Fibroblast of lung (primary cell): ENCODE data around the gene CYP27B1.

Experiments used
- CTCF ChIP-seq, 2 donors: IDR thresholded peaks in 1 of 2; conservative IDR thresholded peaks in 1 of 2; 1 replicate in 1 of 2; 2 replicates in 1 of 2; pipeline ENCODE4 v1.5.1; 2011 to 2012; ENCODE audit warnings: low read length in 2 of 2, control low read depth in 1 of 2, inconsistent platforms in 1 of 2, low read depth in 1 of 2, mild to moderate bottlenecking in 1 of 2
- EZH2 ChIP-seq: IDR thresholded peaks from 2 replicates; pipeline ENCODE4 v1.5.1; 2012; ENCODE audit warnings: low read length, control low read depth, mild to moderate bottlenecking; ENCODE audit errors: missing control alignments

- TF ChIP-seq CTCF (conservative IDR thresholded peaks at IDR 0.05 in 1 of 2, IDR thresholded peaks at IDR 0.05 in 1 of 2; ENCODE audit: low read depth in 1 of 2, low read length in 2 of 2) (no peak), EZH2 (peak; percentile 85)
Observed at GRCh38 chr12:57755454-57756372, 11.2 kb downstream of the CYP27B1 start.
